Nephron (organoid): ENCODE data around the gene EEPD1.
"Not testable (repeated sequence)": the region's sequence is repeated elsewhere in the genome, so short reads cannot be mapped to it uniquely, and the experiment has no call there.

Source experiments
- H3K27ac Mint-ChIP-seq, 3 experiments: 2 replicates each; pipeline ENCODE4 v1.8.0; 2020; ENCODE audit warnings: mixed read lengths in 3 of 3, mild to moderate bottlenecking in 2 of 3, moderate library complexity in 1 of 3
- H3K27me3 Mint-ChIP-seq: 2 replicates; pipeline ENCODE4 v1.8.0; 2021; ENCODE audit warnings: low read depth, mild to moderate bottlenecking, moderate library complexity, mixed read lengths
- H3K36me3 Mint-ChIP-seq: 2 replicates; pipeline ENCODE4 v1.8.0; 2020; ENCODE audit warnings: low read depth, mixed read lengths
- H3K4me1 Mint-ChIP-seq: 2 replicates; pipeline ENCODE4 v1.8.0; 2020; ENCODE audit warnings: mixed read lengths
- H3K4me3 Mint-ChIP-seq, 3 experiments: 2 replicates each; pipeline ENCODE4 v1.8.0; 2020; ENCODE audit warnings: mild to moderate bottlenecking in 3 of 3, mixed read lengths in 3 of 3, moderate library complexity in 2 of 3
- H3K9me3 Mint-ChIP-seq: 2 replicates; pipeline ENCODE4 v1.8.0; 2020; ENCODE audit warnings: mixed read lengths
- TF ChIP-seq, protein P1 (sequence below), 3 experiments: fragments of 200-600 bp; sonication (generic); IDR thresholded peaks; one replicate each; pipeline ENCODE4 v1.5.0; 2021; ENCODE audit warnings: antibody characterized with exemption in 3 of 3; ENCODE audit not compliant: unreplicated experiment in 3 of 3

EEPD1 gene

GRCh38 chr7:36152756-36153570 lies at the start of gene EEPD1:
Gene EEPD1 (plus strand): TSS chr7:36153254. CDS start chr7:36154325, 1,071 bp downstream.
- Mint-ChIP-seq H3K9me3 (no peaks in the 10 kb centered on the region), H3K36me3 (peaks cover 7% of the 10 kb centered on the region), H3K4me3 (peak within 1 kb of the TSS; percentile 83 to 90 (median 87)), H3K27ac (peak within 1 kb of the TSS; percentile 90 to 95 (median 91)), H3K27me3 (peaks cover 4% of the 10 kb centered on the region), H3K4me1 (peaks cover 49% of the 10 kb centered on the region)
- TF ChIP-seq, protein P1, sequence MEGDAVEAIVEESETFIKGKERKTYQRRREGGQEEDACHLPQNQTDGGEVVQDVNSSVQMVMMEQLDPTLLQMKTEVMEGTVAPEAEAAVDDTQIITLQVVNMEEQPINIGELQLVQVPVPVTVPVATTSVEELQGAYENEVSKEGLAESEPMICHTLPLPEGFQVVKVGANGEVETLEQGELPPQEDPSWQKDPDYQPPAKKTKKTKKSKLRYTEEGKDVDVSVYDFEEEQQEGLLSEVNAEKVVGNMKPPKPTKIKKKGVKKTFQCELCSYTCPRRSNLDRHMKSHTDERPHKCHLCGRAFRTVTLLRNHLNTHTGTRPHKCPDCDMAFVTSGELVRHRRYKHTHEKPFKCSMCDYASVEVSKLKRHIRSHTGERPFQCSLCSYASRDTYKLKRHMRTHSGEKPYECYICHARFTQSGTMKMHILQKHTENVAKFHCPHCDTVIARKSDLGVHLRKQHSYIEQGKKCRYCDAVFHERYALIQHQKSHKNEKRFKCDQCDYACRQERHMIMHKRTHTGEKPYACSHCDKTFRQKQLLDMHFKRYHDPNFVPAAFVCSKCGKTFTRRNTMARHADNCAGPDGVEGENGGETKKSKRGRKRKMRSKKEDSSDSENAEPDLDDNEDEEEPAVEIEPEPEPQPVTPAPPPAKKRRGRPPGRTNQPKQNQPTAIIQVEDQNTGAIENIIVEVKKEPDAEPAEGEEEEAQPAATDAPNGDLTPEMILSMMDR (IDR thresholded peaks at IDR 0.05; ENCODE audit: unreplicated experiment in 3 of 3) = no peak

DNA sequence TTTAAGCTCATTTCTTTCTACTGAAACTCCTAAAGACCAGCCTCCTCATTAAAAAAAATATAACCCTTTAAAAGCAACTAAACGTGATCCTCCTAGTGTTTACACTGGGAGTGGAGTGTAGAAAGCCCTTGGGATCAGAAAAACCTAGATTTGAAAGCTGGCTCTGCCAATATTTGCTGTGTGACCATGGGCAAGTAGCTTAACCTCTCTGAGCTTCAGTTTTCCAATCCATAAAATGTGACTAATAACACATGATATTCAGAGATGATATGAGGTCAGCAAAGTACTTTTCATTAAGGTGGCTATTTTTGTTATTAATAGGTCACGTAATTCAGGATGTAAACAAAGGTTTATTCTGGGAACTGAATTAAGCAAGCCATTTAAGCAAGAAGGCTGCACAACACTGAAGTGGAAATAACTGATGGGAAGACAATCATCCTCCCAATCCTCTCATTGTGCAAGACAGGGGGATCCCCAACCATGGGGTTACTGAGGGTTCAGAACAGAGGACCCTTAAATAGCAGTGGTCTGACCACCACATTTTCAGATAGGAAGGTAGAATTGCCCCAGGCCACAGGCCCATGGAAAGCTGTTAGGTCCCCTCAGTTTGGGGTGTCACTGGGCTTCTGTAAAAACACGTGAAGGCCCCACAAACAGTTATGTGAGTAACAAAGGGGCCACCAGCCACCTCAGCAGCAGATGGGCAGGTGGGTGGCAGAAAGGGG lies 49.1 kb upstream of the EEPD1 start:
- Mint-ChIP-seq H3K9me3 (peaks cover 10% of the 10 kb centered on the region), H3K36me3 (no peaks in the 10 kb centered on the region), H3K4me3 (no peak overlapping the region), H3K27me3 (no peaks in the 10 kb centered on the region), H3K4me1 (no peaks in the 10 kb centered on the region), H3K27ac (no peak overlapping the region)
- TF ChIP-seq, protein P1 (IDR thresholded peaks at IDR 0.05; ENCODE audit: unreplicated experiment in 3 of 3) = no peak

DNA sequence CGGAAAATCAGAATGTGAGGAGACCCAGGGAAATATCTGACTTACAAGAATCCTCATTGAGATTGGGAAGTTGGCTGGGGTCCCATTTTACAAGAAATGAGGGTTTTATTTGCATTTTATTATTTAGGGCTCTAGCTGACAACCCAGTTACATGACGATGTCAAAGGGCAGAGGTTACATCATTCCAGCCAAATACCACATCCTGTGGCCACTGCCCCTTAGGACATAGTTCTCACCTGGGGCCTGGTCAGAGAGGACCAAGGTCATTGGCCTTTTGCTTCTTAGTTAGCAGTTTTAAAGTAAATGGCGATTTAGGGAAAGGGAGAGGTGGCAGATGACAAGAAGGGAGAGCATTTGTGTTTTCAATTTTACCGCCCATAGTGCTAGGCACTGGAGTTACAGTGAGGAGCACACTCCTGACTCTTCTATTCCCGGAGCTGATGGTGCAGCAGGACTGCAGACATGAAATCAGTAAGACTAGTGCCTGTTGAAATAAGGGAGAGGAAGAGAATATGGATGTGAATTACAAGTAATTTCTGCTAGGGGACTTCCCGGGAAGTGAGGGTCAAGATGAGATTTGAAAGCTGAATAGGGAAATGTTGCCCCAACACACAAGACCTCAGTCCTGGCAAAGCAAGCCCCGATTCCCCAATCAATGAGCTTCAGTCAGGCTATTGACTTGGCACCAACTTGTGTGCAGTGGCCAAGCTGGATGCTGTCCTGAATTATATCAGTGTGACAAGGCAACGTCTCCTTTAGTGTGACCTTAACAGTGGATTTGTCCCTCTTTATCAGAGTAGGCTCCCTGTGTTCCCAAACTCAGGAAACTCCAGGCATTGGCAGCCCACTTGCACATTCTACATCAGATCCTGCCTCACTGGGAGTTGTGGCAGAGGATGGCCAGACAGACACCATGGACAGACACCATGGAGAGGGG lies 45.8 kb upstream of the EEPD1 start:
- H3K4me1 Mint-ChIP-seq, H3K9me3 Mint-ChIP-seq, H3K4me3 Mint-ChIP-seq, H3K27me3 Mint-ChIP-seq, H3K36me3 Mint-ChIP-seq, H3K27ac Mint-ChIP-seq: not testable (repeated sequence)

GRCh38 chr7:36107926-36108631 lies 45.0 kb upstream of the EEPD1 start:
- TF ChIP-seq, protein P1 (IDR thresholded peaks at IDR 0.05; ENCODE audit: unreplicated experiment in 3 of 3) = no peak
- H3K4me1 Mint-ChIP-seq = no peaks in the 10 kb centered on the region
- H3K27ac Mint-ChIP-seq = no peak overlapping the region
- no peaks in the 10 kb centered on the region for H3K27me3 Mint-ChIP-seq
- no peaks in the 10 kb centered on the region for H3K36me3 Mint-ChIP-seq
- no peak overlapping the region for H3K4me3 Mint-ChIP-seq
- H3K9me3 Mint-ChIP-seq = no peaks in the 10 kb centered on the region

- Mint-ChIP-seq H3K27me3 (no peaks in the 10 kb centered on the region), H3K27ac (no peak overlapping the region), H3K4me3 (no peak overlapping the region), H3K9me3 (no peaks in the 10 kb centered on the region), H3K36me3 (no peaks in the 10 kb centered on the region), H3K4me1 (no peaks in the 10 kb centered on the region)
- TF ChIP-seq, protein P1 (IDR thresholded peaks at IDR 0.05; ENCODE audit: unreplicated experiment in 3 of 3) = no peak
Measured at GRCh38 chr7:36109013-36109627, 43.9 kb upstream of the EEPD1 start.
